Pericardium fibroblast (primary cell): ENCODE data around the gene COA3. TPM values are rescaled to one million over a fixed set of nuclear protein-coding genes. Genes with fewer than 3 reads are reported as not detected.

Source experiments
- total RNA-seq: library from RNA; depleted of rRNA; stranded (reverse); fragments of >200 nt; gene quantifications from 2 replicates; pipeline ENCODE4 v1.2.3, GENCODE V29; 2015

COA3 gene, protein sequence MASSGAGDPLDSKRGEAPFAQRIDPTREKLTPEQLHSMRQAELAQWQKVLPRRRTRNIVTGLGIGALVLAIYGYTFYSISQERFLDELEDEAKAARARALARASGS
- total RNA-seq, result 49.3 and 60.7 TPM in 2 replicates

GRCh38 chr17:42798383-42799380 is at the start of gene COA3, which contains the start of gene CNTD1:
COA3 (minus strand) TSS chr17:42798704; CDS start chr17:42798681, 23 bp downstream.
CNTD1 (plus strand) TSS chr17:42798861; CDS start chr17:42799068, 207 bp downstream.

GRCh38 chr17:42844271-42844670 is 45.8 kb upstream of the COA3 start, which contains the start of gene AOC2:
AOC2 (plus strand) TSS chr17:42844580; CDS start chr17:42844627, 47 bp downstream.

DNA sequence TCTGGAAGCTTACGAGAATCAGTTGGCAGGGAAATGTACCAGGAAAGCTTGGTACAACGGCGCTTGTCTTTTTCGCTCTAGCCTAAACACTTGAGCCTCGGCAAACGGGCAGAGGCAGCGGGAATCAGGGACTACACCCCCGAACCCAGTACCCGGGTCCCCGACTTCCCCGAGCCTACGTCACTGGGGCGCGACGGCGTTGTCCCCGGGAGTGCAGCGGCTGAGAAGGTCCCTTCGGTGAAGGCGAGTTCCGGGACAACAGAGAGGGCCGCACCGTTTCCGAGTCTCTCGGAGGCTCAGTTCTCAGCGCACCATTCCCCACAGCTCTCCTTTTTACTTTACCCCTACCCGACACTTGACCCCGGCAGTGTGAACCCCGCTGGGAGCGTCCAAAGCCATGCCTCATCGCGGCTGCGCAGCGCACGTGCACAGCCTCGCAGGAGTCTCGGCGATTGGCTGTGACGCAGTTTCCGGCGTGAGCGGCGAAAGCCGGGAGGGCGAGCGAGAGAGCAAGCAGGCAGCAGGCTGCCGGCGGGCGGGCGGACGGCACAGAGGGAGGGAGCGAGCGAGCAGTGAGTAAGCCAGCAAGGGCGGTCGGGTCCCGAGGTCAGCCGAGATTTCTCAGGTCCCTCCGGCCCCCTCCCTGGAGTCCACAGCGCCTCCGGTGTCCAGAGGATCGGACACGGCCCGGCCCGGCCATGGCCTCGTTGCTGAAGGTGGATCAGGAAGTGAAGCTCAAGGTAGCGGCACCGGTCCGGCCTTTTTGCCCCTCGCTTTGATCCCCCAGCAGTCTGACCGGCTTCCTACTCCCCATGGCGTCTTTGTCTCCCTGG is 34.6 kb upstream of the COA3 start, which contains the start of gene PSME3:
TSS of gene PSME3 (plus strand) at position 464 of the 833 bp plus-strand sequence. CDS start at position 699, 235 bp downstream.

DNA sequence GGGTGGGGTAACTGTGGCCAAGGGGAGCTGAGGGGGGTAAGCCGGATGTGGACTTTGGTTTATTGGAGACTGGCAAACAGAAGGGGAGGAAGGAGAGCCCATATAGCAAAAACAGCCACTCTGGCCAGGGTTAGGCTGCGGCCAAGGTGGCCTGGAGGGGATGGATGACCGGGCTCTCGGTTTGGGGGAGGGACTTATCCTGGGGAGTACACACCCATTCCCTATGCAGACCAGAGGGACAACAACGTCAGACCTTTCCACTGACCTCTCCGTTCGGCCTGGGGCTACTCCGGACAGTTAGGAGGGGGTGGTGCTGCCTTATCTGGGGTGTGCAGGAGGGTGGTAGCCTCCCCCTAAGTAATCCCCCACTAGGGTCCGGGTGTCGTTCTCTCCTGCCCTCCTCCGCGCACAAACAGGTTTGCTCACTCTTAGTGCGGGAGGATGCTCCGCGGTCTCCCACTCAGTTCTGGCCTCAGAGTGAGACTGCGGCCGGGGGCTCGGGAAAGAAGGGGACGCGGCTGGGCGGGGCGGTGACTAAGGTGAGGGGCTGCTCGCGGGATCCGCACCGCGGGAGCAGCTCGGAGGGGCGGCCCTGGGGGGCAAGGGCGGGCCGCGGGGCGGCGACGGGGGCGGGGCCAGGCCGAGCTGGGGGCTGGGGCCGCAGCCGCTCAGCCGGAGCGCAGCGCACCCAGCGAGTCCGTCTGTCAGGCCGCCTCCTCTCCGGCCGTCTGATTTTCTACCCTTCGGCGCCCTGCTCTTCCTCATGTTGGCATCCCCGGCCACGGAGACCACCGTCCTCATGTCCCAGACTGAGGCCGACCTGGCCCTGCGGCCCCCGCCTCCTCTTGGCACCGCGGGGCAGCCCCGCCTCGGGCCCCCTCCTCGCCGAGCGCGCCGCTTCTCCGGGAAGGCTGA is 18.3 kb downstream of the COA3 start, which contains the start of gene WNK4:
TSS of gene WNK4 (plus strand) at position 675 of the 915 bp plus-strand sequence. CDS start at position 764, 89 bp downstream.

GRCh38 chr17:42773290-42774035 is 25.0 kb downstream of the COA3 start, which contains the start of gene VPS25:
VPS25 (plus strand) TSS chr17:42773449; CDS start chr17:42773476, 27 bp downstream.

GRCh38 chr17:42760652-42761581 is 37.6 kb downstream of the COA3 start, which contains the start of gene RAMP2:
RAMP2 (plus strand) TSS chr17:42761227; CDS start chr17:42761262, 35 bp downstream.

Other genes starting within 250 kb of the COA3 start
- gene HSD17B1, start 245.8 kb downstream of the COA3 start, total RNA-seq, result 4.0 and 4.9 TPM in 2 replicates
- 28.9 and 30.2 TPM in 2 replicates for gene COASY, start 236.6 kb downstream of the COA3 start, total RNA-seq
- 32.6 and 34.0 TPM in 2 replicates for gene MLX, start 231.6 kb downstream of the COA3 start, total RNA-seq
- 1.9 and 2.5 TPM in 2 replicates for gene PSMC3IP, start 221.0 kb downstream of the COA3 start, total RNA-seq
- gene RETREG3, start 189.3 kb downstream of the COA3 start, total RNA-seq, result 38.4 and 42.7 TPM in 2 replicates
- 21.0 and 35.8 TPM in 2 replicates for gene TUBG1, start 189.0 kb downstream of the COA3 start, total RNA-seq
- gene TUBG2, start 139.4 kb downstream of the COA3 start, total RNA-seq, result 17.1 and 17.2 TPM in 2 replicates
- gene PLEKHH3, start 121.7 kb downstream of the COA3 start, total RNA-seq, result 40.7 and 42.5 TPM in 2 replicates
- gene CCR10, start 116.9 kb downstream of the COA3 start, total RNA-seq, result 2.8 and 3.4 TPM in 2 replicates
- gene CNTNAP1, start 116.2 kb downstream of the COA3 start, total RNA-seq, result 32.9 and 37.9 TPM in 2 replicates
- 11.3 TPM in 2 replicates for gene EZH1, start 53.7 kb downstream of the COA3 start, total RNA-seq
- 5.3 and 6.3 TPM in 2 replicates for gene RAMP2, start 37.5 kb downstream of the COA3 start, total RNA-seq
- 68.3 and 71.2 TPM in 2 replicates for gene VPS25, start 25.3 kb downstream of the COA3 start, total RNA-seq
- 2.0 and 3.9 TPM in 2 replicates for gene WNK4, start 18.1 kb downstream of the COA3 start, total RNA-seq
- gene CNTD1, start 157 bp upstream of the COA3 start, total RNA-seq, result not detected in 2 replicates
- 64.2 and 73.5 TPM in 2 replicates for gene BECN1, start 25.6 kb upstream of the COA3 start, total RNA-seq
- 39.0 and 73.8 TPM in 2 replicates for gene PSME3, start 34.7 kb upstream of the COA3 start, total RNA-seq
- gene AOC2, start 45.9 kb upstream of the COA3 start, total RNA-seq, result 0.12 and 0.17 TPM in 2 replicates
- 2.3 and 2.6 TPM in 2 replicates for gene AOC3, start 52.5 kb upstream of the COA3 start, total RNA-seq
- not detected in 2 replicates for gene G6PC1, start 102.1 kb upstream of the COA3 start, total RNA-seq
- 20.9 and 31.9 TPM in 2 replicates for gene AARSD1, start 165.8 kb upstream of the COA3 start, total RNA-seq
- 0.12 TPM in 1 of 2 replicates, not detected in the other for gene PTGES3L, start 181.4 kb upstream of the COA3 start, total RNA-seq
- 7.7 and 11.3 TPM in 2 replicates for gene RUNDC1, start 181.9 kb upstream of the COA3 start, total RNA-seq
- gene RPL27, start 199.7 kb upstream of the COA3 start, total RNA-seq, result 1,871 and 2,562 TPM in 2 replicates
- gene IFI35, start 208.1 kb upstream of the COA3 start, total RNA-seq, result 28.4 and 55.8 TPM in 2 replicates
- 346 and 498 TPM in 2 replicates for gene VAT1, start 223.7 kb upstream of the COA3 start, total RNA-seq
- gene RND2, start 226.5 kb upstream of the COA3 start, total RNA-seq, result 0.26 and 0.35 TPM in 2 replicates